HCT116 (cell line): ENCODE data around the gene TRAIP. TPM values are rescaled to one million over a fixed set of nuclear protein-coding genes. Genes with fewer than 3 reads are reported as not detected.

Experiments
- ATAC-seq: fragments of 200-7000 bp; cut with Tn5 transposase; 2 replicates; pipeline ENCODE4 v1.9.1; 2020; ENCODE audit warnings: mild to moderate bottlenecking, moderate library complexity
- BruUV-seq: library from RNA; stranded (reverse); fragments of 400-500 nt; replicated peaks from 2 replicates; lab custom pipeline; 2021; lab: Mats Ljungman, UMichigan
- CTCF ChIA-PET: fragments of 300-600 bp; sonication (Branson Sonifier 250); formaldehyde crosslinking; loops from one replicate; lab custom pipeline; 2021; ENCODE audit warnings: antibody characterized with exemption; lab: Charles Lee
- POLR2A ChIA-PET: fragments of 300-600, 350-600 bp; sonication (Branson Sonifier 250); formaldehyde crosslinking; loops from one replicate; lab custom pipeline; 2021; ENCODE audit warnings: antibody characterized with exemption; lab: Charles Lee
- RAD21 ChIA-PET, 2 experiments: fragments of 300-600 bp; sonication (Branson Sonifier 250); formaldehyde crosslinking; loops; one replicate each; lab custom pipeline; 2023; ENCODE audit warnings: low total read pairs in 2 of 2; ENCODE audit not compliant: uncharacterized antibody in 2 of 2, unreplicated experiment in 2 of 2, low non-redundant PET in 1 of 2; lab: Charles Lee
- DNase-seq: peaks from one replicate; pipeline ENCODE4 v3.0.0-alpha.2; 2010; ENCODE audit warnings: low read depth, low spot score
- H2AFZ ChIP-seq: fragments of 200-600 bp; shearing (Covaris generic), sonication (generic); 2 replicates; pipeline ENCODE4 v1.6.1; 2017; ENCODE audit warnings: low read depth, mixed run types, mixed read lengths, antibody characterized with exemption, low read length; ENCODE audit not compliant: poor library complexity, severe bottlenecking
- H3K27ac ChIP-seq: 2 replicates; pipeline ENCODE4 v1.5.1; 2012; ENCODE audit warnings: low read depth, low read length
- H3K27me3 ChIP-seq: fragments of 200-600 bp; sonication (generic); 2 replicates; pipeline ENCODE4 v1.6.1; 2016; ENCODE audit warnings: mixed run types, low read length, mixed read lengths; ENCODE audit not compliant: insufficient read depth
- H3K36me3 ChIP-seq, 2 experiments: fragments of 200-500 bp in 1 of 2; fragments of 200-600 bp in 1 of 2; sonication (Bioruptor generic) in 1 of 2; sonication (generic) in 1 of 2; 2 replicates each; pipeline versions ENCODE4 v1.5.1 to v1.6.1; 2014 to 2016; ENCODE audit warnings: low read length in 2 of 2, inconsistent platforms in 1 of 2, mixed read lengths in 1 of 2, mixed run types in 1 of 2; ENCODE audit not compliant: insufficient read depth in 2 of 2, control insufficient read depth in 1 of 2
- H3K4me1 ChIP-seq, 2 experiments: fragments of 200-600 bp in 1 of 2; sonication (generic) in 1 of 2; 2 replicates each; pipeline versions ENCODE4 v1.5.1 to v1.6.1; 2012 to 2017; ENCODE audit warnings: low read length in 2 of 2, inconsistent platforms in 1 of 2, mild to moderate bottlenecking in 1 of 2, mixed read lengths in 1 of 2, mixed run types in 1 of 2, moderate library complexity in 1 of 2; ENCODE audit not compliant: insufficient read depth in 2 of 2, control insufficient read depth in 1 of 2
- H3K4me2 ChIP-seq: fragments of 200-600 bp; sonication (generic); 2 replicates; pipeline ENCODE4 v1.6.1; 2017; ENCODE audit warnings: mixed run types, low read length, mixed read lengths
- H3K4me3 ChIP-seq, 2 experiments: fragments of 200-600 bp in 1 of 2; sonication (generic) in 1 of 2; replicated peaks in 1 of 2; 2 replicates each; pipeline ENCODE4 v1.5.1; 2011 to 2016; ENCODE audit warnings: low read length in 2 of 2, control low read depth in 1 of 2, low read depth in 1 of 2, mild to moderate bottlenecking in 1 of 2, mixed read lengths in 1 of 2, mixed run types in 1 of 2
- H3K79me2 ChIP-seq: fragments of 200-600 bp; sonication (generic); 2 replicates; pipeline ENCODE4 v1.6.1; 2017; ENCODE audit warnings: mild to moderate bottlenecking, mixed run types, low read length, moderate library complexity, mixed read lengths; ENCODE audit not compliant: insufficient read depth
- H3K9ac ChIP-seq: fragments of 200-600 bp; sonication (generic); 2 replicates; pipeline ENCODE4 v1.6.1; 2016; ENCODE audit warnings: low read length, mixed read lengths
- H3K9me2 ChIP-seq: fragments of 200-600 bp; sonication (generic), shearing (Covaris generic); 2 replicates; pipeline ENCODE4 v1.6.1; 2017; ENCODE audit warnings: mixed run types, mild to moderate bottlenecking, moderate library complexity; ENCODE audit not compliant: insufficient read depth
- H3K9me3 ChIP-seq, 2 experiments: fragments of 200-500 bp in 1 of 2; fragments of 200-600 bp in 1 of 2; sonication (Bioruptor generic) in 1 of 2; sonication (generic) in 1 of 2; 2 replicates each; pipeline ENCODE4 v1.6.1; 2014 to 2017; ENCODE audit warnings: low read length in 2 of 2, mixed read lengths in 2 of 2, inconsistent platforms in 1 of 2, low read depth in 1 of 2, mild to moderate bottlenecking in 1 of 2, mixed run types in 1 of 2, moderate library complexity in 1 of 2; ENCODE audit not compliant: control insufficient read depth in 1 of 2, insufficient read depth in 1 of 2
- H4K20me1 ChIP-seq: fragments of 200-600 bp; sonication (generic), shearing (Covaris generic); 2 replicates; pipeline ENCODE4 v1.6.1; 2017; ENCODE audit warnings: mixed run types, mild to moderate bottlenecking, moderate library complexity; ENCODE audit not compliant: insufficient read depth
- CBX3 ChIP-seq: IDR thresholded peaks from 2 replicates; pipeline ENCODE4 v1.6.1; 2012; ENCODE audit warnings: low read depth
- EZH2 ChIP-seq: fragments of 200-600 bp; sonication (generic); IDR thresholded peaks from 2 replicates; pipeline ENCODE4 v1.6.1; 2017; ENCODE audit warnings: antibody characterized with exemption, mixed run types
- EZH2phosphoT487 ChIP-seq: fragments of 200-600 bp; IDR thresholded peaks from 2 replicates; pipeline ENCODE4 v1.6.1; 2018; ENCODE audit warnings: antibody characterized with exemption, borderline replicate concordance
- MAX ChIP-seq: IDR thresholded peaks from 2 replicates; pipeline ENCODE4 v1.6.1; 2012
- POLR2A ChIP-seq: IDR thresholded peaks from 2 replicates; pipeline ENCODE4 v1.7.0; 2011; ENCODE audit warnings: borderline replicate concordance; ENCODE audit not compliant: insufficient read depth, insufficient read length; ENCODE audit errors: extremely low read depth
- SIN3A ChIP-seq: IDR thresholded peaks from 2 replicates; pipeline ENCODE4 v1.6.1; 2012; ENCODE audit warnings: low read depth
- TCF7L2 ChIP-seq: IDR thresholded peaks from 2 replicates; pipeline ENCODE4 v1.7.0; 2011; ENCODE audit warnings: borderline replicate concordance, inconsistent platforms; ENCODE audit not compliant: insufficient read depth, insufficient read length; ENCODE audit errors: extremely low read depth
- YY1 ChIP-seq: IDR thresholded peaks from 2 replicates; pipeline ENCODE4 v1.6.1; 2011; ENCODE audit warnings: low read length, low read depth, moderate library complexity, mild to moderate bottlenecking; ENCODE audit not compliant: insufficient replicate concordance; ENCODE audit errors: extremely low read depth
- ZBTB33 ChIP-seq: IDR thresholded peaks from 2 replicates; pipeline ENCODE4 v1.6.1; 2011; ENCODE audit warnings: mild to moderate bottlenecking, low read length, moderate library complexity; ENCODE audit not compliant: insufficient replicate concordance; ENCODE audit errors: extremely low read depth
- intact Hi-C: fragments of 100-400 bp; cut with micrococcal nuclease; formaldehyde crosslinking; loops from 2 replicates; pipeline ENCODE4 v1.10.0; 2022
- total RNA-seq: library from RNA; stranded (reverse); gene quantifications from one replicate; pipeline ENCODE4 v1.2.1, GENCODE V29; 2021; ENCODE audit not compliant: unreplicated experiment

Gene TRAIP
- total RNA-seq, 1 experiment from 2014 or later = 25.5 TPM

- no peak overlapping the region for H3K9ac ChIP-seq
- no TSS peak for BruUV-seq
- POLR2A ChIA-PET = interaction anchor here (0.9 to 1.1 kb wide), 2 partner anchors 8 to 10 kb away, joined by 3 read pairs; no protein-coding TSS in a partner anchor
- RAD21 ChIA-PET = no interaction called here
- DNase-seq (no peak), ATAC-seq (no peak)
- no peaks in the 10 kb centered on the region for H3K9me2 ChIP-seq
- H4K20me1 ChIP-seq = no peaks in the 10 kb centered on the region
- TF ChIP-seq EZH2phosphoT487 (no peak), EZH2 (no peak), CBX3 (no peak), MAX (no peak), TCF7L2 (no peak), SIN3A (no peak), YY1 (no peak), ZBTB33 (no peak), POLR2A (no peak)
- no peak overlapping the region for H3K4me2 ChIP-seq
- no peaks in the 10 kb centered on the region for H3K79me2 ChIP-seq
- CTCF ChIA-PET = no interaction called here
- H3K4me3 ChIP-seq = no peak overlapping the region
- H2AFZ ChIP-seq = no peak overlapping the region
- H3K36me3 ChIP-seq = no peaks in the 10 kb centered on the region
- intact Hi-C loops = no loop called here
- no peak overlapping the region for H3K27ac ChIP-seq
- H3K4me1 ChIP-seq = no peaks in the 10 kb centered on the region
- H3K27me3 ChIP-seq = no peaks in the 10 kb centered on the region
- no peaks in the 10 kb centered on the region for H3K9me3 ChIP-seq
Observed at GRCh38 chr3:49871531-49872153, 15.3 kb upstream of the TRAIP start.
